NB4 (cell line): ENCODE measurements around the gene CBLB.

Experiments used
- DNase-seq: peaks from one replicate; pipeline ENCODE4 v3.0.0; 2010; ENCODE audit warnings: low read depth
- H3K4me3 ChIP-seq: one replicate; pipeline ENCODE4 v1.5.1; 2011; ENCODE audit warnings: mild to moderate bottlenecking, low read depth, low read length, moderate library complexity
- MYC ChIP-seq: IDR thresholded peaks from 2 replicates; pipeline ENCODE4 v1.6.1; 2011; ENCODE audit warnings: low read depth, low read length
- POLR2A ChIP-seq: IDR thresholded peaks from 2 replicates; pipeline ENCODE4 v1.6.1; 2011; ENCODE audit warnings: mild to moderate bottlenecking; ENCODE audit not compliant: insufficient read length; ENCODE audit errors: extremely low read depth
- TF ChIP-seq, protein P1 (sequence below): IDR thresholded peaks from 2 replicates; pipeline ENCODE4 v1.6.1; 2011; ENCODE audit warnings: low read depth, low read length
- TF ChIP-seq, protein P2 (sequence below): IDR thresholded peaks from one replicate; pipeline ENCODE4 v1.5.1; 2012; ENCODE audit warnings: low read depth, low read length

CBLB gene

DNA sequence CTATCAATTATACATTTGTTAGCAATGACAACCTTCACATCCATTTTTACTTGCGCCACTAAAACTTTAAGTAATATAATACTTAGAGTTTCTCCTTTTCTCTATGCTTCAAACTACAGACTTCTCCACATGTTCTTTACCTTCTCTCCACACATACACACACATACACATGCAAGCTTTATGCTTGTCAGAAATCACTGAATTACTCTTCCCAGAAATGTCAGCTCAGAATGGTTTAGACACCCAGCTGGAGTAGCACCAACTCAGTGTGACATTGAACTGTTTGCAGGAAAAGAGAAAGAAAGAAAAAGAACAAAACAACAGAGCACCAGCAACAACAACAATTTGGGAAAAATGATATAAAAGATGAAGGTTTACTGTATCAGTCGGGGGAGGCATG is 20.9 kb downstream of the CBLB start:
- TF ChIP-seq MYC (no peak), POLR2A (no peak)
- TF ChIP-seq, protein P1, sequence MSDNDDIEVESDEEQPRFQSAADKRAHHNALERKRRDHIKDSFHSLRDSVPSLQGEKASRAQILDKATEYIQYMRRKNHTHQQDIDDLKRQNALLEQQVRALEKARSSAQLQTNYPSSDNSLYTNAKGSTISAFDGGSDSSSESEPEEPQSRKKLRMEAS: no peak
- TF ChIP-seq, protein P2, sequence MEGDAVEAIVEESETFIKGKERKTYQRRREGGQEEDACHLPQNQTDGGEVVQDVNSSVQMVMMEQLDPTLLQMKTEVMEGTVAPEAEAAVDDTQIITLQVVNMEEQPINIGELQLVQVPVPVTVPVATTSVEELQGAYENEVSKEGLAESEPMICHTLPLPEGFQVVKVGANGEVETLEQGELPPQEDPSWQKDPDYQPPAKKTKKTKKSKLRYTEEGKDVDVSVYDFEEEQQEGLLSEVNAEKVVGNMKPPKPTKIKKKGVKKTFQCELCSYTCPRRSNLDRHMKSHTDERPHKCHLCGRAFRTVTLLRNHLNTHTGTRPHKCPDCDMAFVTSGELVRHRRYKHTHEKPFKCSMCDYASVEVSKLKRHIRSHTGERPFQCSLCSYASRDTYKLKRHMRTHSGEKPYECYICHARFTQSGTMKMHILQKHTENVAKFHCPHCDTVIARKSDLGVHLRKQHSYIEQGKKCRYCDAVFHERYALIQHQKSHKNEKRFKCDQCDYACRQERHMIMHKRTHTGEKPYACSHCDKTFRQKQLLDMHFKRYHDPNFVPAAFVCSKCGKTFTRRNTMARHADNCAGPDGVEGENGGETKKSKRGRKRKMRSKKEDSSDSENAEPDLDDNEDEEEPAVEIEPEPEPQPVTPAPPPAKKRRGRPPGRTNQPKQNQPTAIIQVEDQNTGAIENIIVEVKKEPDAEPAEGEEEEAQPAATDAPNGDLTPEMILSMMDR: no peak
- H3K4me3 ChIP-seq: no peak overlapping the region
- no peak for DNase-seq

DNA sequence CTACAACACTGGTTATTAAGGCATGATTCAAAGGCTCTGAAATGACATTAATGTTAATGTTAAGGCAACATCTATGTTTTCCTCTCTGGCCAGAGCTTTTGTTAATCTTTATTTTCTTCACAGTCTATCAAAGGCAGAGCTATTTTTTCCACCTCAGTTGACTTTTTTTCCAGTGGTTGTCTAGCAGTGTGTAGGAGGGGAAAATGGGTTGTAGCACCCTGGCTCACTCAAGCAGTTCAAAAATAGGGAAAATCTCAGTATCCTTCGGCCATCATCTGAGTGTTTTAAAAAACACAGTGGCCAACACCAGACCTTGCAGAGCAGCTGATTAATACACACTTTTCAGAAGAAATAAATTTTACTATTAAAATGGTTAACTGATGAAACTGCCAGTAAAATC is 21.4 kb downstream of the CBLB start:
- no peak for TF ChIP-seq POLR2A
- no peak overlapping the region for H3K4me3 ChIP-seq
- no peak for DNase-seq

DNA sequence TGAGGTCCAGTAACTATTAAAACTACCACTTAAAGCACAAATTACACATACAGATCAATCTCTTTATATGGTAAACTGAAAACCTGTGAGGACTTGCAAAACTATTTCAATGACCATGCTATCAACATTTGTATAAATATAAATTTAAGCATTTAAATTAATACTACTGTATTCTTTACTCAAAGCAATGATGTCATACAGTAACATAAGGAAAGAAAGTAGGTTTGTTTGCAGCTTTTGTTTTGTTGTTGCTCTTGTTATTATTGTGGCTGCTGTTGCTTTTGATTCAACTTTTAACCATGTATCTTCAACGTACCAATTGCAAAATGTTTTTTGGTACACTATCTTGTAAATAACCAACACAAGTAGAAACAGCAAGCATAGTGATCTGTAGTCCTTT is 22.0 kb downstream of the CBLB start:
- no peak for TF ChIP-seq POLR2A
- TF ChIP-seq, protein P2: no peak
- TF ChIP-seq, protein P1: no peak
- DNase-seq: no peak
- H3K4me3 ChIP-seq: no peak overlapping the region

DNA sequence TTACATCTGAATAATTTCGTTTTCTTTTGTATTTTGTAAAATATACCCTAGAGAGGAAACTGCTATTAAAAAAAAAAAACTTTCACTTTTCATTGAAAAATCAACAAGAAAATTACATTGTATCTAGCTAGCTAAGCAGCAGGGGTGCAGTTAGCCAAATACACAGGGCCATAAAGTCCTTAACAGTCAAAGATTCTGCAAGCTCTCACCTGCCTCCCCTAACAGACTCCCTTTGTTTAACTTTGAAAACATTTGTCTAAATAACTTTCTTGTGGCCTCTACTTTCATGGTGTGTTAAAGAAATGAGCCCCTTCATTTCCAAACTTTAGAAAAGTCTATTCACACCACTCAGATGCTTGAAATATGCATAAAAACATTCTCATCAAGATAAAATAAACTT is 23.3 kb downstream of the CBLB start:
- TF ChIP-seq, protein P1: no peak
- TF ChIP-seq, protein P2: no peak
- TF ChIP-seq MYC (no peak), POLR2A (no peak)
- DNase-seq: no peak
- no peak overlapping the region for H3K4me3 ChIP-seq

DNA sequence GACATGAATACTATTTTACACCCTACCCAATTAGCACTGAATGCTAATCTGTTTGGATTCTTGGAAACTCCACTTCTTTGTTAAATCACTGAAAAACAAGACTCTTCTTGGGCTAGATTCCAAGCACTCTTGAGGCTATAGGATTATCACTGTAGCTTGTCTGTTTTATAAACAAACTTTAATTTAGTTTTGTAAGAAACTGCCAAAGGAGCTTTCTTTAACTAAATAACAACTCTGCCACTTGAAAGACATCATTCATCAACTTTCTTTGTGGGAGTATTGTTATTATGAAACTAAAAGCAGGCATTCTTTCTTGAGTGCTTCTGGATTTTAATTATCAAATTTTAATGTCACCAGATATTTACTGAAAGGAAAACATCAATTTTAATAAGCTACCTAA is 24.1 kb downstream of the CBLB start:
- TF ChIP-seq MYC: no peak
- TF ChIP-seq, protein P2: no peak
- no peak for TF ChIP-seq POLR2A
- TF ChIP-seq, protein P1: no peak
- H3K4me3 ChIP-seq: no peak overlapping the region
- no peak for DNase-seq

DNA sequence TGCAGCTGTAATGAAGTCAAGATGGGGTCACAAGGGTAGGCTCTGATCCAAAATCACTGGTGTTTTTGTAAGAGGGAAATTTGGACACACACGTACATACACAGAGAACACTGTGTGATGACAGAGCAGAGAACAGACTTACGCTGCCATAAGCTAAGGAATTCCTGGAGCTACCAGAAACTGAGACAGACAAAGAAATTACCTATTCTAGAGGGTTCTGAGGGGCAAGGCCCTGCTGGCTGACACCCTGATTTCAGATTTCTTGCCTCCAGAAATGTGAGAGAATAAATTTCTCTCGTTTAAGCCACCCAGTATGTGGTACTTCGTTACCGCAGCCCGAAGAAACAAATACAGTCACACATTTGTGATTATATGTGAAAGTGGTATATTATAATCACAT is 24.8 kb downstream of the CBLB start:
- DNase-seq: no peak
- TF ChIP-seq, protein P2: no peak
- TF ChIP-seq MYC: no peak
- TF ChIP-seq, protein P1: no peak
- no peak for TF ChIP-seq POLR2A
- H3K4me3 ChIP-seq: no peak overlapping the region

DNA sequence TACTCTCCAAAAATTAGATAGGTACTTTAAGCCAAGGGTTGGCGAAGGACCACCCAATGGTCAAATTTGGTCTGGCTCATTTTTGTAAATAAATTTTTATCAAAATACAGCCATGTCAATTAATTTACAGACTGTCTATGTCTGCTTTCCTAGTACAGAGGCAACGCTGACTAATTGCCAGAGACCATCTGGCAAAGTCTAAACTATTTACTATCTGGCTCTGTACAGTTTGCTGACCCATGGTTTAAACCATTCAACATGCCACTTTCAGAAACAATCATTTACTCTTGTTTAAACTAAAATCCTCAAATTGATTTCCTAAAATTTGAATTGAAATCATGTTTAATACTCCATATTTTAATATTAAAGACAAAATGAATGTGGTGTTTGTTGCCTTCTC is 25.9 kb downstream of the CBLB start:
- DNase-seq: no peak
- no peak overlapping the region for H3K4me3 ChIP-seq
- TF ChIP-seq MYC (no peak), POLR2A (no peak)
- TF ChIP-seq, protein P1: no peak
- TF ChIP-seq, protein P2: no peak
